HCT116 (cell line): ENCODE measurements around the gene FNDC3B. TPM values are rescaled to one million over a fixed set of nuclear protein-coding genes. Genes with fewer than 3 reads are reported as not detected.

Experiments used
- ATAC-seq: fragments of 200-7000 bp; cut with Tn5 transposase; 2 replicates; pipeline ENCODE4 v1.9.1; 2020; ENCODE audit warnings: mild to moderate bottlenecking, moderate library complexity
- BruUV-seq: library from RNA; stranded (reverse); fragments of 400-500 nt; replicated peaks from 2 replicates; lab custom pipeline; 2021; lab: Mats Ljungman, UMichigan
- CTCF ChIA-PET: fragments of 300-600 bp; sonication (Branson Sonifier 250); formaldehyde crosslinking; loops from one replicate; lab custom pipeline; 2021; ENCODE audit warnings: antibody characterized with exemption; lab: Charles Lee
- POLR2A ChIA-PET: fragments of 300-600, 350-600 bp; sonication (Branson Sonifier 250); formaldehyde crosslinking; loops from one replicate; lab custom pipeline; 2021; ENCODE audit warnings: antibody characterized with exemption; lab: Charles Lee
- RAD21 ChIA-PET, 2 experiments: fragments of 300-600 bp; sonication (Branson Sonifier 250); formaldehyde crosslinking; loops; one replicate each; lab custom pipeline; 2023; ENCODE audit warnings: low total read pairs in 2 of 2; ENCODE audit not compliant: uncharacterized antibody in 2 of 2, unreplicated experiment in 2 of 2, low non-redundant PET in 1 of 2; lab: Charles Lee
- DNase-seq: peaks from one replicate; pipeline ENCODE4 v3.0.0-alpha.2; 2010; ENCODE audit warnings: low read depth, low spot score
- H2AFZ ChIP-seq: fragments of 200-600 bp; shearing (Covaris generic), sonication (generic); 2 replicates; pipeline ENCODE4 v1.6.1; 2017; ENCODE audit warnings: low read depth, mixed run types, mixed read lengths, antibody characterized with exemption, low read length; ENCODE audit not compliant: poor library complexity, severe bottlenecking
- H3K27ac ChIP-seq: 2 replicates; pipeline ENCODE4 v1.5.1; 2012; ENCODE audit warnings: low read depth, low read length
- H3K27me3 ChIP-seq: fragments of 200-600 bp; sonication (generic); 2 replicates; pipeline ENCODE4 v1.6.1; 2016; ENCODE audit warnings: mixed run types, low read length, mixed read lengths; ENCODE audit not compliant: insufficient read depth
- H3K36me3 ChIP-seq, 2 experiments: fragments of 200-500 bp in 1 of 2; fragments of 200-600 bp in 1 of 2; sonication (Bioruptor generic) in 1 of 2; sonication (generic) in 1 of 2; 2 replicates each; pipeline versions ENCODE4 v1.5.1 to v1.6.1; 2014 to 2016; ENCODE audit warnings: low read length in 2 of 2, inconsistent platforms in 1 of 2, mixed read lengths in 1 of 2, mixed run types in 1 of 2; ENCODE audit not compliant: insufficient read depth in 2 of 2, control insufficient read depth in 1 of 2
- H3K4me1 ChIP-seq, 2 experiments: fragments of 200-600 bp in 1 of 2; sonication (generic) in 1 of 2; 2 replicates each; pipeline versions ENCODE4 v1.5.1 to v1.6.1; 2012 to 2017; ENCODE audit warnings: low read length in 2 of 2, inconsistent platforms in 1 of 2, mild to moderate bottlenecking in 1 of 2, mixed read lengths in 1 of 2, mixed run types in 1 of 2, moderate library complexity in 1 of 2; ENCODE audit not compliant: insufficient read depth in 2 of 2, control insufficient read depth in 1 of 2
- H3K4me2 ChIP-seq: fragments of 200-600 bp; sonication (generic); 2 replicates; pipeline ENCODE4 v1.6.1; 2017; ENCODE audit warnings: mixed run types, low read length, mixed read lengths
- H3K4me3 ChIP-seq, 2 experiments: fragments of 200-600 bp in 1 of 2; sonication (generic) in 1 of 2; replicated peaks in 1 of 2; 2 replicates each; pipeline ENCODE4 v1.5.1; 2011 to 2016; ENCODE audit warnings: low read length in 2 of 2, control low read depth in 1 of 2, low read depth in 1 of 2, mild to moderate bottlenecking in 1 of 2, mixed read lengths in 1 of 2, mixed run types in 1 of 2
- H3K79me2 ChIP-seq: fragments of 200-600 bp; sonication (generic); 2 replicates; pipeline ENCODE4 v1.6.1; 2017; ENCODE audit warnings: mild to moderate bottlenecking, mixed run types, low read length, moderate library complexity, mixed read lengths; ENCODE audit not compliant: insufficient read depth
- H3K9ac ChIP-seq: fragments of 200-600 bp; sonication (generic); 2 replicates; pipeline ENCODE4 v1.6.1; 2016; ENCODE audit warnings: low read length, mixed read lengths
- H3K9me2 ChIP-seq: fragments of 200-600 bp; sonication (generic), shearing (Covaris generic); 2 replicates; pipeline ENCODE4 v1.6.1; 2017; ENCODE audit warnings: mixed run types, mild to moderate bottlenecking, moderate library complexity; ENCODE audit not compliant: insufficient read depth
- H3K9me3 ChIP-seq, 2 experiments: fragments of 200-500 bp in 1 of 2; fragments of 200-600 bp in 1 of 2; sonication (Bioruptor generic) in 1 of 2; sonication (generic) in 1 of 2; 2 replicates each; pipeline ENCODE4 v1.6.1; 2014 to 2017; ENCODE audit warnings: low read length in 2 of 2, mixed read lengths in 2 of 2, inconsistent platforms in 1 of 2, low read depth in 1 of 2, mild to moderate bottlenecking in 1 of 2, mixed run types in 1 of 2, moderate library complexity in 1 of 2; ENCODE audit not compliant: control insufficient read depth in 1 of 2, insufficient read depth in 1 of 2
- H4K20me1 ChIP-seq: fragments of 200-600 bp; sonication (generic), shearing (Covaris generic); 2 replicates; pipeline ENCODE4 v1.6.1; 2017; ENCODE audit warnings: mixed run types, mild to moderate bottlenecking, moderate library complexity; ENCODE audit not compliant: insufficient read depth
- ATF3 ChIP-seq: IDR thresholded peaks from 2 replicates; pipeline ENCODE4 v1.6.1; 2012
- MAX ChIP-seq: IDR thresholded peaks from 2 replicates; pipeline ENCODE4 v1.6.1; 2012
- POLR2AphosphoS5 ChIP-seq: IDR thresholded peaks from 2 replicates; pipeline ENCODE4 v1.6.1; 2011; ENCODE audit warnings: mild to moderate bottlenecking, low read depth, low read length, moderate library complexity
- RAD21 ChIP-seq: IDR thresholded peaks from 2 replicates; pipeline ENCODE4 v1.6.1; 2012; ENCODE audit warnings: low read depth, mild to moderate bottlenecking
- REST ChIP-seq: IDR thresholded peaks from 2 replicates; pipeline ENCODE4 v1.6.1; 2012; ENCODE audit warnings: low read depth
- SIN3A ChIP-seq: IDR thresholded peaks from 2 replicates; pipeline ENCODE4 v1.6.1; 2012; ENCODE audit warnings: low read depth
- SP1 ChIP-seq: IDR thresholded peaks from 2 replicates; pipeline ENCODE4 v1.6.1; 2012; ENCODE audit warnings: low read depth
- TCF7L2 ChIP-seq: IDR thresholded peaks from 2 replicates; pipeline ENCODE4 v1.7.0; 2011; ENCODE audit warnings: borderline replicate concordance, inconsistent platforms; ENCODE audit not compliant: insufficient read depth, insufficient read length; ENCODE audit errors: extremely low read depth
- ZFX ChIP-seq: fragments of 450-650 bp; IDR thresholded peaks from 2 replicates; pipeline ENCODE4 v1.6.1; 2017
- intact Hi-C: fragments of 100-400 bp; cut with micrococcal nuclease; formaldehyde crosslinking; loops from 2 replicates; pipeline ENCODE4 v1.10.0; 2022
- total RNA-seq: library from RNA; stranded (reverse); gene quantifications from one replicate; pipeline ENCODE4 v1.2.1, GENCODE V29; 2021; ENCODE audit not compliant: unreplicated experiment

FNDC3B gene
- total RNA-seq, 1 experiment from 2014 or later, result 45.7 TPM

GRCh38 chr3:172270557-172271166 lies 231.3 kb downstream of the FNDC3B start:
- ChIA-PET CTCF (no interaction called here), RAD21 (no interaction called here), POLR2A (no interaction called here)
- TF ChIP-seq SIN3A (no peak), REST (no peak), ATF3 (no peak), ZFX (no peak), POLR2AphosphoS5 (no peak), RAD21 (no peak), MAX (no peak), SP1 (no peak), TCF7L2 (no peak)
- intact Hi-C loops, result no loop called here
- BruUV-seq, result no TSS peak
- Histone ChIP-seq H4K20me1 (no peaks in the 10 kb centered on the region), H3K4me3 (no peak overlapping the region), H3K36me3 (no peaks in the 10 kb centered on the region), H3K4me2 (no peak overlapping the region), H3K27me3 (no peaks in the 10 kb centered on the region), H2AFZ (no peak overlapping the region), H3K9me2 (no peaks in the 10 kb centered on the region), H3K27ac (no peak overlapping the region), H3K79me2 (no peaks in the 10 kb centered on the region), H3K9ac (no peak overlapping the region), H3K4me1 (no peaks in the 10 kb centered on the region), H3K9me3 (no peaks in the 10 kb centered on the region)
- no peak for DNase-seq
- ATAC-seq, result no peak
